MM.1S (cell line): Measurements from ENCODE around the gene DOCK4.

Experiments used
- CTCF ChIP-seq: fragments of 300-600 bp; sonication (generic); IDR thresholded peaks from 2 replicates; pipeline ENCODE4 v1.5.1; 2016; ENCODE audit warnings: antibody characterized with exemption, low read length, mixed read lengths
- EZH2 ChIP-seq: fragments of 300-600 bp; sonication (generic); optimal IDR thresholded peaks from 2 replicates; pipeline ENCODE3; 2017; ENCODE audit warnings: low read depth, mild to moderate bottlenecking, antibody characterized with exemption, low read length, mixed read lengths

GRCh38 chr7:112092709-112093395 is 113.3 kb downstream of the DOCK4 start:
- no peak for TF ChIP-seq CTCF
- TF ChIP-seq EZH2, result no peak
